Neutrophil (primary cell): ENCODE results near the gene SAE1.

Experiments
- H3K27ac ChIP-seq: fragments of 200-600 bp; sonication (generic); 2 replicates; pipeline ENCODE4 v1.5.1; 2016; ENCODE audit warnings: mild to moderate bottlenecking, moderate library complexity
- H3K27me3 ChIP-seq: fragments of 200-600 bp; sonication (generic); 2 replicates; pipeline ENCODE4 v1.6.0; 2016; ENCODE audit warnings: mild to moderate bottlenecking
- H3K36me3 ChIP-seq: fragments of 200-600 bp; sonication (generic); 2 replicates; pipeline ENCODE4 v1.5.1; 2017
- H3K4me1 ChIP-seq, 2 experiments: fragments of 200-600 bp in 1 of 2; sonication (generic) in 1 of 2; 1 replicate in 1 of 2; 2 replicates in 1 of 2; pipeline versions ENCODE4 v1.5.1 to v1.6.1; 2013 to 2016; ENCODE audit warnings: low read depth in 1 of 2, low read length in 1 of 2, mild to moderate bottlenecking in 1 of 2, moderate library complexity in 1 of 2; ENCODE audit not compliant: control insufficient read depth in 1 of 2, insufficient read depth in 1 of 2
- H3K4me3 ChIP-seq, 2 experiments: fragments of 200-600 bp in 1 of 2; sonication (generic) in 1 of 2; 1 replicate in 1 of 2; 2 replicates in 1 of 2; pipeline ENCODE4 v1.5.1; 2013 to 2016; ENCODE audit warnings: low read depth in 1 of 2, low read length in 1 of 2, mild to moderate bottlenecking in 1 of 2, moderate library complexity in 1 of 2
- H3K9me3 ChIP-seq: fragments of 200-600 bp; sonication (generic); 2 replicates; pipeline ENCODE4 v1.5.1; 2016
- CTCF ChIP-seq: fragments of 200-600 bp; sonication (generic); IDR thresholded peaks from 2 replicates; pipeline ENCODE4 v1.5.1; 2016; ENCODE audit warnings: antibody characterized with exemption

The SAE1 gene

GRCh38 chr19:47215581-47215980, 84.9 kb downstream of the SAE1 start:
- H3K27me3 ChIP-seq = no peaks in the 10 kb centered on the region
- TF ChIP-seq CTCF = no peak
- no peaks in the 10 kb centered on the region for H3K36me3 ChIP-seq
- no peak overlapping the region for H3K4me3 ChIP-seq
- peaks cover 7 to 8% of the 10 kb centered on the region in 2 experiments for H3K4me1 ChIP-seq
- no peak overlapping the region for H3K27ac ChIP-seq
- H3K9me3 ChIP-seq = no peaks in the 10 kb centered on the region

GRCh38 chr19:47221080-47221841, 90.6 kb downstream of the SAE1 start:
- no peak overlapping the region for H3K4me3 ChIP-seq
- H3K4me1 ChIP-seq = peaks cover 5 to 12% of the 10 kb centered on the region in 2 experiments
- no peaks in the 10 kb centered on the region for H3K9me3 ChIP-seq
- no peaks in the 10 kb centered on the region for H3K27me3 ChIP-seq
- no peak overlapping the region for H3K27ac ChIP-seq
- TF ChIP-seq CTCF = no peak
- peaks cover 23% of the 10 kb centered on the region for H3K36me3 ChIP-seq

- no peak overlapping the region for H3K4me3 ChIP-seq
- no peaks in the 10 kb centered on the region for H3K9me3 ChIP-seq
- TF ChIP-seq CTCF = no peak
- peaks cover 26% of the 10 kb centered on the region for H3K36me3 ChIP-seq
- H3K27me3 ChIP-seq = no peaks in the 10 kb centered on the region
- peaks cover 10 to 18% of the 10 kb centered on the region in 2 experiments for H3K4me1 ChIP-seq
- H3K27ac ChIP-seq = no peak overlapping the region
Measured at GRCh38 chr19:47221890-47222289, 91.3 kb downstream of the SAE1 start.

- TF ChIP-seq CTCF = peak; percentile 49
- Histone ChIP-seq H3K27ac (peak overlapping the region; percentile 95), H3K27me3 (peaks cover 20% of the 10 kb centered on the region), H3K9me3 (no peaks in the 10 kb centered on the region), H3K4me1 (peaks cover 41 to 50% of the 10 kb centered on the region in 2 experiments), H3K4me3 (peak overlapping the region; percentile 92 to 100), H3K36me3 (peaks cover 25% of the 10 kb centered on the region)
Measured at GRCh38 chr19:47225746-47226425, 95.3 kb downstream of the SAE1 start.

GRCh38 chr19:47226426-47227351, 96.1 kb downstream of the SAE1 start:
- H3K27ac ChIP-seq = peak overlapping the region; percentile 95
- H3K27me3 ChIP-seq = peaks cover 25% of the 10 kb centered on the region
- H3K36me3 ChIP-seq = peaks cover 17% of the 10 kb centered on the region
- TF ChIP-seq CTCF = no peak
- peak overlapping the region; percentile 92 to 100 for H3K4me3 ChIP-seq
- H3K9me3 ChIP-seq = no peaks in the 10 kb centered on the region
- H3K4me1 ChIP-seq = peaks cover 46 to 56% of the 10 kb centered on the region in 2 experiments
